Activated CD8-positive, alpha-beta T cell treated with anti-CD3 and anti-CD28 coated beads for 36 hours (primary cell): ENCODE results near the gene NOL4. TPM values are rescaled to one million over a fixed set of nuclear protein-coding genes. Genes with fewer than 3 reads are reported as not detected.
"Not testable (repeated sequence)": the region's sequence is repeated elsewhere in the genome, so short reads cannot be mapped to it uniquely, and the experiment has no call there.

Experiments used
- ATAC-seq: fragments of 200-7000 bp; cut with Tn5 transposase; one replicate; pipeline ENCODE4 v1.10.0; 2021; ENCODE audit warnings: mild to moderate bottlenecking, moderate library complexity
- CTCF ChIA-PET: fragments of 350-600 bp; sonication (Branson Sonifier 250); formaldehyde crosslinking; loops from one replicate; lab custom pipeline; 2021; ENCODE audit warnings: antibody characterized with exemption; lab: Charles Lee
- POLR2A ChIA-PET: fragments of 350-600 bp; sonication (Branson Sonifier 250); formaldehyde crosslinking; loops from one replicate; lab custom pipeline; 2021; ENCODE audit warnings: antibody characterized with exemption; lab: Charles Lee
- DNase-seq: peaks from one replicate; pipeline ENCODE4 v3.0.0-alpha.2; 2020
- H3K27ac Mint-ChIP-seq: one replicate; pipeline ENCODE4 v1.8.0; 2021; ENCODE audit warnings: mild to moderate bottlenecking, mixed read lengths
- H3K27me3 Mint-ChIP-seq: one replicate; pipeline ENCODE4 v1.8.0; 2021; ENCODE audit warnings: mixed read lengths
- H3K36me3 Mint-ChIP-seq: one replicate; pipeline ENCODE4 v1.8.0; 2021; ENCODE audit warnings: low read depth, mixed read lengths
- H3K4me1 Mint-ChIP-seq: one replicate; pipeline ENCODE4 v1.8.0; 2021; ENCODE audit warnings: low read depth, mixed read lengths
- H3K4me3 Mint-ChIP-seq: one replicate; pipeline ENCODE4 v1.8.0; 2021; ENCODE audit warnings: mild to moderate bottlenecking, moderate library complexity, mixed read lengths
- H3K9me3 Mint-ChIP-seq: one replicate; pipeline ENCODE4 v1.8.0; 2021; ENCODE audit warnings: mixed read lengths
- CTCF ChIP-seq: fragments of 200-600 bp; IDR thresholded peaks from one replicate; pipeline ENCODE4 v1.8.0; 2022; ENCODE audit warnings: antibody characterized with exemption, mild to moderate bottlenecking
- intact Hi-C: fragments of 100-400 bp; cut with micrococcal nuclease; formaldehyde crosslinking; loops from one replicate; pipeline ENCODE4 v1.10.0; 2022
- total RNA-seq, 2 experiments: library from RNA; stranded (reverse); gene quantifications; one replicate each; pipeline ENCODE4 v1.2.3, GENCODE V29; 2021

The NOL4 gene
- total RNA-seq, 2 experiments from 2014 or later: not detected

- Mint-ChIP-seq H3K27ac (no peak overlapping the region), H3K4me3 (no peak overlapping the region), H3K27me3 (no peaks in the 10 kb centered on the region), H3K9me3 (peaks cover 13% of the 10 kb centered on the region), H3K4me1 (no peaks in the 10 kb centered on the region), H3K36me3 (no peaks in the 10 kb centered on the region)
- ATAC-seq: no peak
- no peak for DNase-seq
- TF ChIP-seq CTCF: no peak
- intact Hi-C loops: no loop called here
- ChIA-PET POLR2A (no interaction called here), CTCF (no interaction called here)
These were observed 27.2 kb upstream of the NOL4 start for GRCh38 chr18:34251919-34252318.

- Mint-ChIP-seq H3K4me1 (no peaks in the 10 kb centered on the region), H3K27ac (no peak overlapping the region), H3K4me3 (no peak overlapping the region), H3K36me3 (no peaks in the 10 kb centered on the region), H3K9me3 (peaks cover 16% of the 10 kb centered on the region), H3K27me3 (no peaks in the 10 kb centered on the region)
- ChIA-PET POLR2A (no interaction called here), CTCF (no interaction called here)
- ATAC-seq: no peak
- no peak for TF ChIP-seq CTCF
- DNase-seq: no peak
- intact Hi-C loops: no loop called here
These were observed 24.0 kb upstream of the NOL4 start for GRCh38 chr18:34248727-34249126.

- ChIA-PET POLR2A (no interaction called here), CTCF (no interaction called here)
- peaks cover 13% of the 10 kb centered on the region for H3K9me3 Mint-ChIP-seq
- H3K36me3 Mint-ChIP-seq: no peaks in the 10 kb centered on the region
- intact Hi-C loops: no loop called here
- ATAC-seq (no peak), DNase-seq (no peak)
- TF ChIP-seq CTCF: no peak
- no peak overlapping the region for H3K27ac Mint-ChIP-seq
- no peaks in the 10 kb centered on the region for H3K4me1 Mint-ChIP-seq
- H3K27me3 Mint-ChIP-seq: no peaks in the 10 kb centered on the region
- H3K4me3 Mint-ChIP-seq: no peak overlapping the region
These were observed 18.0 kb upstream of the NOL4 start for GRCh38 chr18:34242739-34243138.

GRCh38 chr18:34233781-34234388 is 9.2 kb upstream of the NOL4 start:
- H3K36me3 Mint-ChIP-seq, H3K27me3 Mint-ChIP-seq: not testable (repeated sequence)

GRCh38 chr18:34225218-34225553 is 473 bp upstream of the NOL4 start:
- TF ChIP-seq CTCF: no peak
- DNase-seq (no peak), ATAC-seq (no peak)
- Mint-ChIP-seq H3K4me1 (peaks cover 2% of the 10 kb centered on the region), H3K36me3 (peaks cover 2% of the 10 kb centered on the region), H3K9me3 (no peaks in the 10 kb centered on the region), H3K27ac (no peak overlapping the region), H3K4me3 (no peak overlapping the region), H3K27me3 (peaks cover 28% of the 10 kb centered on the region)
- POLR2A ChIA-PET: no interaction called here
- CTCF ChIA-PET: no interaction called here
- intact Hi-C loops: no loop called here

More at GRCh38 chr18:34233781-34234388, 9.2 kb upstream of the NOL4 start:
- H3K27ac Mint-ChIP-seq, ATAC-seq, DNase-seq, H3K4me1 Mint-ChIP-seq, H3K9me3 Mint-ChIP-seq, H3K4me3 Mint-ChIP-seq, intact Hi-C loops, POLR2A ChIA-PET, CTCF ChIA-PET: not testable (repeated sequence)
